Cardiac fibroblast (primary cell): ENCODE results near the gene ATAD2B.

Experiments
- DNase-seq, 2 donors: peaks; one replicate each; pipeline versions ENCODE4 v3.0.0 to v3.0.0-alpha.2; 2010; ENCODE audit warnings: low read depth in 2 of 2
- H3K4me3 ChIP-seq, 2 donors: replicated peaks in 1 of 2; 1 replicate in 1 of 2; 2 replicates in 1 of 2; pipeline ENCODE4 v1.5.1; 2011; ENCODE audit warnings: low read depth in 2 of 2, low read length in 2 of 2, mild to moderate bottlenecking in 2 of 2, moderate library complexity in 1 of 2
- TF ChIP-seq, protein P1 (sequence below): IDR thresholded peaks from one replicate; pipeline ENCODE4 v1.5.1; 2011; ENCODE audit warnings: low read depth, mild to moderate bottlenecking, low read length, inconsistent platforms

Gene ATAD2B

DNA sequence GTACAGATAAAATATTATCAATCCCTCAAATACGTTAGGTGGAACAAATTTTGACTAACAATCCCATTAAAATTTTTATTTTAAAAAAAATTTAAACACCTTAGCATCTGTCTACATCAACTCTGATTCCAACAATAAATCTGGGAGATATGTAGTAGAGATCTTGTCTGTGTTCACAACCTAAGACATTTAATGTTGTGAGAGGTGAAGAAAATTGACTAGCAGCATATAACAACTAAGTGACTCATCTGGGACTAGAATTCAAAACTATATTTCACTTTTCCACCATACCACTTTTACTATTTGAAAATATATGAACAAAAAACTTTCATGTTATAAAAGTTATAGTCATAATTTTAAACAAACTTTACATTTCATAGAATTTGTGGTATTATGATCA lies 97.9 kb downstream of the ATAD2B start:
- no peak overlapping the region for H3K4me3 ChIP-seq
- TF ChIP-seq, protein P1, sequence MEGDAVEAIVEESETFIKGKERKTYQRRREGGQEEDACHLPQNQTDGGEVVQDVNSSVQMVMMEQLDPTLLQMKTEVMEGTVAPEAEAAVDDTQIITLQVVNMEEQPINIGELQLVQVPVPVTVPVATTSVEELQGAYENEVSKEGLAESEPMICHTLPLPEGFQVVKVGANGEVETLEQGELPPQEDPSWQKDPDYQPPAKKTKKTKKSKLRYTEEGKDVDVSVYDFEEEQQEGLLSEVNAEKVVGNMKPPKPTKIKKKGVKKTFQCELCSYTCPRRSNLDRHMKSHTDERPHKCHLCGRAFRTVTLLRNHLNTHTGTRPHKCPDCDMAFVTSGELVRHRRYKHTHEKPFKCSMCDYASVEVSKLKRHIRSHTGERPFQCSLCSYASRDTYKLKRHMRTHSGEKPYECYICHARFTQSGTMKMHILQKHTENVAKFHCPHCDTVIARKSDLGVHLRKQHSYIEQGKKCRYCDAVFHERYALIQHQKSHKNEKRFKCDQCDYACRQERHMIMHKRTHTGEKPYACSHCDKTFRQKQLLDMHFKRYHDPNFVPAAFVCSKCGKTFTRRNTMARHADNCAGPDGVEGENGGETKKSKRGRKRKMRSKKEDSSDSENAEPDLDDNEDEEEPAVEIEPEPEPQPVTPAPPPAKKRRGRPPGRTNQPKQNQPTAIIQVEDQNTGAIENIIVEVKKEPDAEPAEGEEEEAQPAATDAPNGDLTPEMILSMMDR, result no peak
- peak in 1 of 2 donors; percentile 40 for DNase-seq

DNA sequence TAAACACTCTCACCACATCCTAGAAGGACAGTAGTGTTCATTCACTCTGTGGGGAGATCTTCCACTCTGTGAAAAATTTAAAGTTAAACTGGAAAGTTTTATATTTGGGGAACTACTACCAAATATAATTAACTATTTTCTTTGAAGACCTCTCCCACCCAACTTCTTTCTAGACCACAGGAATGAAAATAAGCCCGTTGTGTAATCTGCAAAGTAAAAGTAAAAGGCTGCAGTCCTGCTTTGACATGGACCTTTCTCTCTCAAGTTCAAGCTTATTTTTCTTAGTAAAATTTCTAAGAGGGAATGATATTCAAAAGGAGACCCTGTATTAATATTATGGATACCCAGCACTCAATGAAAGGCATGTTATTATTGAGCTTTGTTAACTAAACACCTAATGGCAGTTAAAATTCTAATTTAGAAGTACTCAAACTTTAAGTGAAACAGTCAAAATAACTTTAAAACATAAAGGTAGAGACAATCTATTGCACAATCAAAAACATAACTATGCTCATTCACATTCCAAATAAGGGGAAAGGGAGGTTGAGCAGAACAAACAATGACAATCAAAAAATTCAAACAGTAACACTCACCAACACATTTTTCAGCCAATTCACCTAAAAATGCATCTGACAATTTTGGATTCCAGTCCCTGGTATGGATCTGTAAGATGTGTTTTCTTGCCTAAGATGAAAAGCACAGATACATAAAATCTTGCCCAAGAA lies 98.5 kb downstream of the ATAD2B start:
- H3K4me3 ChIP-seq, result no peak overlapping the region
- TF ChIP-seq, protein P1, result no peak
- peak; percentile 12 to 46 for DNase-seq

DNA sequence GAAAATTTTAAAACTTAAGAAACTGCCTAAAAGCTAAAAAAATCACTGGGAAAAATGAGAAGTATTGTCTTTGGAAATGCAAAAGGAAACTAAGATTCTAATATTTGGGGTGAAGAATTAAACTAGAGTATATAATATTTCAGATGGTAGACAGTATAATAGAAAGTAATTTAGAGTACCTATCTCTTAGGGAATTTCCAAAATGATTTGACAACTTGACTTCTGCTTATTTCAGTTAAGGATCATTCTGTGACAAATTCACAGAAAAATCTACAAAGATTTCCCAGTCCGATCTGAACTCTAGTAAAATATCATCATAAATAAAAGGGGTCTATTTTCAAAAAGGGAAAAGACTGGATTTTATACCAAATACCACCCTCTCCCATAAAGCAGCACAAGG lies 99.6 kb downstream of the ATAD2B start:
- no peak for DNase-seq
- TF ChIP-seq, protein P1, result no peak
- no peak overlapping the region for H3K4me3 ChIP-seq

DNA sequence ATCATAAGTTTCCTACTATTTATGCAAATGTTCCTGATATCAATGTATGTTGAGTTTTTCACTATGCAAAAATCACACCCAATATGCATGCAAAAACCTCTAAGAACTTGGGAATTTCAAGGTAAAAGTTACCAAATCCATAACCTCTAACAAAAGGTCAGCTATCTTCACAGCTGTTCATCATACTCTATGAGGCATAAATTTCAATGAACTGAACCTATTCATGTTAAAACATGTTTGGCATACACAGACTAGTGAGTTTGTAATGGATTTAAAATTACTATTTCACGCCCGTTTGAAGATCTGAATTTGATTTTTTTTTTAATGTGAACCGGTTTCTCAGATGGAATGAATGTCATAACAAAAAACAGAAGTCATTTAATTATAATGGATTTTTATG lies 100.2 kb downstream of the ATAD2B start:
- TF ChIP-seq, protein P1, result no peak
- no peak for DNase-seq
- H3K4me3 ChIP-seq, result no peak overlapping the region

DNA sequence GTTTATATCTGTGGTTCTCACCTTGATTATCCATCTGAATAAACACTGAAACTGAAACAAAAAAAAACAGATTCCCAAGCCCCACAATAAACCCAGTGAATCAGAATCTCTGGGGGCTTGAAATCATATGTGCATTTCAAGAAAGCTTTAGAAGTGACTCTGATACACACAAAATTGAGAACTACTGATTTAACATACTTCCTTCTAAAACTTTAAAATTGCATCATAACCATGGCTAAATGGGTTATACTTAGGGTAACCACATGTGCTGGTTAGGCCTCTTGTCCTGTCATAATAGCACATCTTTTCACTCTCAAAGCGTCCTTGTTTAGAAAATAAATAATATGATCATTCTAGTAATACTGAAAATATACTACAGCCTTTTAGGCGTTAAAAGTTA lies 100.9 kb downstream of the ATAD2B start:
- peak in 1 of 2 donors; percentile 18 for DNase-seq
- TF ChIP-seq, protein P1, result no peak
- H3K4me3 ChIP-seq, result no peak overlapping the region

DNA sequence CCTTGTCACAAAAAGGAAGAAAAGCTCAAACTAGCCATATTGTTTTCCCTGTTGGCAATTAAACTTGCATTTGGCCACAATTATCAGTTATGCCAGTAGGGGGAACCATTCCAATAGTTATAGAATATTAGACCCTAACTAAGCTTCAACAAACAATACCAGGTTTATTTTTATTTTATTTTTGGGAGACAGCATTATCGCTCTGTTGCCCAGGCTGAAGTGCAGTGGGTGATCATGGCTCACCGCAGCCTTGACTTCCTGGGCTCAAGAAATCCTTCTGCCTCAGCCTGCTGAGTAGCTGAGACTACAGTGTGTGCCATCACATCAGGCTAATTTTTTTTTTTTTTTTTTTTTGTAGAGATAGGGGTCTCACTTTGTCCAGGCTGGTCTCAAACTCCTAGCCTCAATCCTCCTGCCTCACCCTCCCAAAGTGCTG lies 102.1 kb downstream of the ATAD2B start:
- peak; percentile 72 to 77 for DNase-seq
- H3K4me3 ChIP-seq, result no peak overlapping the region
- TF ChIP-seq, protein P1, result peak; percentile 64

DNA sequence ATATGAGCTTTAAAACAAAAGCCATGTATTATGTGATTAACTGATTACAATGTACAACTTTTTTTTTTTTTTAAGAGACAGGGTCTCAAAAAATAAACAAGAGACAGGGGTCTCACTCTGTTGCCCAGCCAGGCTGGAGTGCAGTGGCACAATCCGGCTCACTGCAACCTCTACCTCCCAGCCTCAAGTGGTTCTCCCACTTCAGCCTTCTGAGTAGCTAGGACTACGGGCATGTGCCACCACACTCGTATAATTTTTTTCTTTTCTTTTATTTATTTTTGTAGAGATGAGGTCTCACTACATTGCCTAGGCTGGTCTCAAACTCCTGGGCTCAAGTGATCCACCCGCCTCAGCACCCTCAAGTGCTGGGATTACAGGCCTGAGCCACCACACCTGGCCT lies 103.1 kb downstream of the ATAD2B start:
- DNase-seq, result no peak
- TF ChIP-seq, protein P1, result no peak

More for the DNA sequence above, 103.1 kb downstream of the ATAD2B start:
- no peak overlapping the region for H3K4me3 ChIP-seq
